Posterior cingulate gyrus (tissue), 11 donors: ENCODE results near the gene ZNF254.
"Not testable (repeated sequence)": the region's sequence is repeated elsewhere in the genome, so short reads cannot be mapped to it uniquely, and the experiment has no call there.

Experiments
- DNase-seq, 10 donors: peaks; one replicate each; pipeline versions ENCODE4 v3.0.0 to v3.0.0-alpha.2; 2020 to 2021; ENCODE audit warnings: mixed read lengths in 3 of 10
- intact Hi-C: fragments of 100-400 bp; cut with DNase I; formaldehyde crosslinking; loops from one replicate; pipeline ENCODE4 v1.15.1; 2023

ZNF254 gene

GRCh38 chr19:24086974-24087595, at the start of gene ZNF254:
Gene ZNF254 (plus strand): TSS chr19:24087187. CDS start chr19:24087308, 121 bp downstream.
- DNase-seq = peak; percentile 81 to 99 (median 91)
- intact Hi-C loops = loop anchor here (5.0 kb wide), 1 partner anchor 50 kb away; no protein-coding TSS in a partner anchor

DNA sequence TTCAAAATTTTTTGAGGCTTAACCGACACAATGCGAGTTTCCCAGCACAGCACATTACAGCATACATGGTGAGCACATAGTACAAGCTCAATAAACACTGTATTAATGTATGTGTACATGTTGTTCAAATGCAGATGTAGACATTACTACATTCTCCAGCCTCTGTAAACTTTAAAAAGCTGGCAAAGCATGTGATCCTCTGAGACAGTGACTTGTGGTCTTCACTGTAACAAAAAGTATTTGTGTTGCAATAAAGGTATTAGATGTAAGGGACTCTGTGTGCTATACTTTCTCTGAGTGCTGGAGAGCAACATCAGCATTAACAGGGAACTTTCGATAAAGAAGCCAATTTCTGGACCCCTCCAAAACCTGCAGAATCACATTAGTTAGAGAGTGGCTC, 46.4 kb upstream of the ZNF254 start:
- intact Hi-C loops = no loop called here
- DNase-seq = no peak

GRCh38 chr19:24041326-24041725, 45.7 kb upstream of the ZNF254 start:
- DNase-seq, intact Hi-C loops: not testable (repeated sequence)

GRCh38 chr19:24046550-24046949, 40.4 kb upstream of the ZNF254 start:
- no peak for DNase-seq
- intact Hi-C loops = no loop called here

GRCh38 chr19:24048261-24048660, 38.7 kb upstream of the ZNF254 start:
- no peak for DNase-seq
- intact Hi-C loops = no loop called here

- no peak for DNase-seq
Measured at GRCh38 chr19:24049537-24049936, 37.5 kb upstream of the ZNF254 start.

GRCh38 chr19:24051516-24051915, 35.5 kb upstream of the ZNF254 start:
- intact Hi-C loops = no loop called here
- DNase-seq = no peak

More at GRCh38 chr19:24049537-24049936, 37.5 kb upstream of the ZNF254 start:
- intact Hi-C loops = no loop called here

DNA sequence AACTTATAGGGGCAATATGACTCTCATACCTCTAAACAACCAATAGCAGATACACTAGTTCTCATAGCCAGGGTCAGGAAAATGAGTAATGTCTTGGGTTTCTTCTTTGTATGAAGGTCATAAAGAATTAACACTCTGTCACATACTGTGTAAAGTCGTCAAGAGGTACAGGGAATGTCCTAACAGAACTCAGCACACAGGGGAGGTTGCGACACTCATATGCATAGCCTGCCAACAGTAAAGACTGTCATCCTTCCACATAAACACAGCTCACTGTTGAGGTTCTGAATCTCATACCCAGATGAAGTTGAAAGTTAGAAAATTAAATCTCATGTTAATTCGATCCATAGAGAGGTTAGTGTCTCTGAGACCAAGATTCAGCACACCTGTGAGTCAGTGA, 34.2 kb upstream of the ZNF254 start:
- DNase-seq = no peak
- intact Hi-C loops = no loop called here

GRCh38 chr19:24053601-24054000, 33.4 kb upstream of the ZNF254 start:
- no peak for DNase-seq
- intact Hi-C loops = no loop called here

GRCh38 chr19:24054044-24054935, 32.7 kb upstream of the ZNF254 start:
- intact Hi-C loops = no loop called here
- no peak for DNase-seq

DNA sequence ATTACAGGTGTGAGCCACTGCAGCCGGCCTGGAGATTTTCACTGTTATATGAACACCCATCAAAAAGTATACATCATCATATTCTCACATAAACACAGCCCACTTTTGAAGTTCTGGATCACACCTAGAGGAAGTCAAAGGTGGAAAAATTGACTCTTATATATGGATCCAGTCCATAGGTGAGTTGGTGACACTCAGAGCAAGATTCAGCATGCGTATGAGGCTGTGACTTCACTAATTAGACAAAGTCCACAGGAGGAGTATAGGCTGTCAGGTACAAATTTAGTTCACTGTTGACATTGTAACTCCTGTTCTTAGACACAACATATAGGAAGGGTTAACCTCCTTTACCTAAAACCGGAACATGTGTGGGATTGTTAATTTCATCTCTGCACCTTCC, 31.4 kb upstream of the ZNF254 start:
- DNase-seq = no peak
- intact Hi-C loops = no loop called here

DNA sequence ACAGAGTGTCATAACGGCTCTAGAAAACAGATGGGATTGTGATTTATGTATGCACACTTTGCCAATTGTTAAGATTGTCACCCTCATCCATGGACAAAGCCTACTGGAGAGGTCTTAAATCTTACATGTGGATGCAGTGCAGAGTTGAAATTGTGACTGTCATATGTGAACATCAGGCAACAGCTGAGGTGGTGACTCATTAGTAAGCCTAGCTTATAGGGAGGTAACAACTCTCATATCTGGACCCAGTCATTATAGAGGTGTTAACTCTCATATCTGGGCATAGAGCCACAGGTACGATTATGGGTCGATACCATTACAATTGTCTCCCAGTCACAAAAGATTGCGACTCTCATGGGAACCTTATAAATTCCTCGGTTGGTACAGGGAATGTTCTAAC, 29.8 kb upstream of the ZNF254 start:
- no peak for DNase-seq
- intact Hi-C loops = no loop called here

DNA sequence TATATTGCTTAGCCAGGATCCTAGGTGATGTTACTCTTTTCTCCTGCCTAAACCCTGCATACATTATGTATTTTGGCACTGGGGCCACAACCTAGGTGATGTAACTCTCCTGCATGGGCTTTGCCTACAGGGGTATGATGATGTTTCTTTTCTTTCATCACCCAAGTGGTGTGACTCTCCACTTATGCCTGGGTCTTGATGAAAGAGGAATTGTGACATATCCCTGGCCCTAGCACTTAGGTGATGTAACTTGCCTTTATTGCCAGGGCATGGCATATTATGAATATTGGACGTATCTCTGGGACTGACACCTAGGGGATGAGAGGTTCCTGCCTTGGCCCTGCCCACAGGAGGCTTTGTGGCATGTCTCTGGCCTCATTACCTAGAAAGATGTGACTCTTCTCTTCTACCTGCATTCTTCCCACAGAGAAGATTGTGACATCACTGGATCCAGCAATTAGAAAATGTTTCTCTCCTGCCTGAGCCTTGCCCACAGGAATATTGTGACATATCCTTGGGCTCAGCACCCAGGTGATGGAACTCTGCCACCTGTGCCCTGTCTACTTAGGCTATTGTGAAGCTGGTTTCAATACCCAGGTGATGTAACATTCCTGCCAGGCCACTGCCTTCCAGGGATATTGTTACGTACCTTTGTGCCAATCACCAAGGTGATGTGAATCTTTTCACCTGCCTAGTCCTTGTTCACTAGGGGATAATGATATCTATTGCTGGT, 27.3 kb upstream of the ZNF254 start:
- intact Hi-C loops = no loop called here

DNA sequence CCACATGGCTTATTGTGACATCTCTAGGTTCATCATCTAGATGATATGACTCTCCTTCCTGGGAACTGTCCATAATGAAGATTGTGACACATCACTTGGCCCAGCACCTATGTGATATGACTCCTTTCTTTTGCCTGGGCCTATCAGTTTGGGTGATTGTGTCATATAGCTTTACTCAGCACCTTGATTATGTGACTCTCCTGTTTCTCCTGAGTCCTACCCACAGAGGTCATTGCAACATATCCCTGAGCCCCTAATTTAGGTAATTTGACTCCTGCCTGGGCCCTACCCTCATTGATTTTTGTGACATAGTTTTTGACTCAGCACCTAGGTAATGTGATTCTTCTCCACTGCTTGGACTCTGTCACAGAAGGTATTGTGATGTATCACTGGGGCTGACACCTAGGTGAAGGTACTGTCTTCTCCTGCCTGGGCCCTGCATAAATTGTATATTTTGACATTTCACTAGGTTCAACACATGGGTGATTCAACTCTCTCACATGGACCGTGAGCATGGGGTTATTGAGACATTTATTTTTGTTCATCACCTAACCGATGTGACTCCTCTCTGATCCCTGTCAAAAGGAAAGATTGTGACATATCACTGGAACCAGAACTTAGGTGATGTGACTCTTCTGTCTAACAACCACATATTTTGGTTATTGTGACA, 26.2 kb upstream of the ZNF254 start:
- intact Hi-C loops = no loop called here
- DNase-seq = no peak

More for the DNA sequence above, 27.3 kb upstream of the ZNF254 start:
- no peak for DNase-seq

GRCh38 chr19:24062190-24062589, 24.8 kb upstream of the ZNF254 start:
- intact Hi-C loops = no loop called here
- no peak for DNase-seq

GRCh38 chr19:24063295-24063694, 23.7 kb upstream of the ZNF254 start:
- no peak for DNase-seq
- intact Hi-C loops = no loop called here

DNA sequence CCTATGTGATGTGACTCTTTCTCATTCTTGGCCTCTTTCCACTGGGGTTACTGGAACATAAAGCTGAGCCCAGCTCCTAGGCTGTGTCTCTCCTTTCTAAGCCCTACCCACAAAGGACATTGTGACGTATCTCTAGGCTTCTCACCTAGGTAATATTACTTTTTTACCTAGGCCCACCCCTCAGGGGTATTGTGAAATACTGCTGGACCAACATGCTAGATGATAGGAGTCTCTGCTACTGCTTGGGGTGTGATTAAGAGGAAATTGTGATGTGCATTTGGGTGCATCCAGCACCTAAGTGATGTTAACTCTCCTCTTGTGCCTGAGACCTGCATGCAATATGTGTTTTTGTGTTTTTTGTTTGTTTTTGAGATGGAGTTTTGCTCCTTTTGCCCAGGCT, 22.8 kb upstream of the ZNF254 start:
- intact Hi-C loops = no loop called here
- no peak for DNase-seq

DNA sequence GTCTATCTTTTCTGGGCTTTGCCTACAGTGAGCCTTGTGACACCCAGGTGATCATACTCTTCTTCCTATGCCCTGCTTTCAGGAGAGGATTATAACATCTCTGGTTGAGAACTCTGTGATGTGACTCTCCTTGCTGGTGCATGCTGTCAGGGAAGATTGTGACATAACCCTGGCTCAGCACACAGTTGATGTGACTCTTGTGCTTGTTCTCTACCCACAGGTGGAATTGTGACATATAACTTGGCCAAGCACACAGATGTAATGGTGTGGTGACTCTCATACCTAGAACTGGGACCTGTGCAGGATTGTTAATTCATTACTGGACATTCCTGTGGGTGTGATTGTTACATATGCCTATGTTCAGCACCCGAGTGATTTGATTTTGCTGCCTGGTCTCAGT, 21.7 kb upstream of the ZNF254 start:
- no peak for DNase-seq
- intact Hi-C loops = no loop called here

DNA sequence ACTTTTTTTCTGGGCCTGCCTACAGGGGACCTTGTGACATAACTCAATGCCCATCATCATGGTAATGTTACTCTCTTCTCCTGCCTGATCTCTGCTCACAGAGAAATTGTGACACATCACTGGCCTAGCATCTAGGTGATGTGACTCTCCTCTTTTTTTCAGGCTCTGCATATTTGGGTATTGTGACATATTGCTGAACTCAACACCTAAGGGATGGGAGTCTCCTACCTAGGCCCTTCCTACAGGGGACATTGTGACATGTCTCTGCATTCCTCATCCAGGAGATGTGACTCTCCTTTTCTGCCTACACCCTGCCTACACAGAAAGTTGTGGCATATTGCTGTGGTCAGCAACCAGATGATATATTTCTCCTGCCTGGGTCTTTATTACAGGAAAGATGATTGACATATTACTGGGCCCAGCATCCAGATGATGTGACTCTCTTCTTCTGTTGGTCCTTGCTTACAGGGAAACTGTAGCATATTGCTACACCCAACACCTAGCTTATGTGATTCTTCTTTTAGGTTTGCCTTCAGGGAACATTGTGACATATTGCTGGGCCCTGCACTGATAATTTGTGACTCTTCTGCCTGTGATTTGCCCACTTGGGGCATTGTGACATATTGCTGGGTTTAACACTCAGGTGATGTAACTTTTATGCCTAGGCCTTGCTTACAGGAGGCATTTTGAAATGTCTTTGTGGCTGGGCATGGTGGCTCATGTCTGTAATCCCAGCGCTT, 21.0 kb upstream of the ZNF254 start:
- DNase-seq = no peak
- intact Hi-C loops = no loop called here
